ENCODE measurements around the gene CDK18.

The CDK18 gene

DNA sequence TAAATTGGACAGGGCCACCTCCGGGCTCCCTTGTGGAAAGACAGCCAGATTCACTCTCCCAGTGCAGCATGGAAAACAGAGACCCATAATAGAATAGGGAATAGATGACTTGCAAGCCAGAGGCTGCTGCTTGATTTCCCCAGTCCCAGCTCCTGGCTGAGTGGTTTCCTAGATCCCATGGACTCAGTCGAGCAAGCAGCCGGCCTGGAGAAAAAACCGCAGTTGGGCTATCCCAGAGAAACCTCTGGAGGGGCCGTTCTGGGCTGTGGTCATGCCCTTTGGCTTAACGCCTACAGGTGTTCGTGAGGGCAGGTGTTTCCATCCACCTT is 65.7 kb downstream of the CDK18 start:
- no peak overlapping the region for H3K4me3 ChIP-seq (ENCODE audit: low read length)
- TF ChIP-seq, protein P1, sequence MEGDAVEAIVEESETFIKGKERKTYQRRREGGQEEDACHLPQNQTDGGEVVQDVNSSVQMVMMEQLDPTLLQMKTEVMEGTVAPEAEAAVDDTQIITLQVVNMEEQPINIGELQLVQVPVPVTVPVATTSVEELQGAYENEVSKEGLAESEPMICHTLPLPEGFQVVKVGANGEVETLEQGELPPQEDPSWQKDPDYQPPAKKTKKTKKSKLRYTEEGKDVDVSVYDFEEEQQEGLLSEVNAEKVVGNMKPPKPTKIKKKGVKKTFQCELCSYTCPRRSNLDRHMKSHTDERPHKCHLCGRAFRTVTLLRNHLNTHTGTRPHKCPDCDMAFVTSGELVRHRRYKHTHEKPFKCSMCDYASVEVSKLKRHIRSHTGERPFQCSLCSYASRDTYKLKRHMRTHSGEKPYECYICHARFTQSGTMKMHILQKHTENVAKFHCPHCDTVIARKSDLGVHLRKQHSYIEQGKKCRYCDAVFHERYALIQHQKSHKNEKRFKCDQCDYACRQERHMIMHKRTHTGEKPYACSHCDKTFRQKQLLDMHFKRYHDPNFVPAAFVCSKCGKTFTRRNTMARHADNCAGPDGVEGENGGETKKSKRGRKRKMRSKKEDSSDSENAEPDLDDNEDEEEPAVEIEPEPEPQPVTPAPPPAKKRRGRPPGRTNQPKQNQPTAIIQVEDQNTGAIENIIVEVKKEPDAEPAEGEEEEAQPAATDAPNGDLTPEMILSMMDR (IDR thresholded peaks at IDR 0.05; ENCODE audit: insufficient read depth, low read depth, low read length, missing control alignments), result no peak
- no peak for DNase-seq (ENCODE audit: low read depth)

- H3K4me3 ChIP-seq (ENCODE audit: low read length), result no peak overlapping the region
- peak; percentile 74 for DNase-seq (ENCODE audit: low read depth)
Measured at GRCh38 chr1:205570796-205571537, 66.5 kb downstream of the CDK18 start.

GRCh38 chr1:205571747-205572146 is 67.3 kb downstream of the CDK18 start:
- no peak overlapping the region for H3K4me3 ChIP-seq (ENCODE audit: low read length)
- no peak for DNase-seq (ENCODE audit: low read depth)
- TF ChIP-seq, protein P1 (IDR thresholded peaks at IDR 0.05; ENCODE audit: insufficient read depth, low read depth, low read length, missing control alignments), result no peak

More at GRCh38 chr1:205570796-205571537, 66.5 kb downstream of the CDK18 start:
- TF ChIP-seq, protein P1 (IDR thresholded peaks at IDR 0.05; ENCODE audit: insufficient read depth, low read depth, low read length, missing control alignments), result no peak

- DNase-seq (ENCODE audit: low read depth), result no peak
- TF ChIP-seq, protein P1 (IDR thresholded peaks at IDR 0.05; ENCODE audit: insufficient read depth, low read depth, low read length, missing control alignments), result no peak
- H3K4me3 ChIP-seq (ENCODE audit: low read length), result no peak overlapping the region
Measured at GRCh38 chr1:205572421-205572820, 68.0 kb downstream of the CDK18 start.

DNA sequence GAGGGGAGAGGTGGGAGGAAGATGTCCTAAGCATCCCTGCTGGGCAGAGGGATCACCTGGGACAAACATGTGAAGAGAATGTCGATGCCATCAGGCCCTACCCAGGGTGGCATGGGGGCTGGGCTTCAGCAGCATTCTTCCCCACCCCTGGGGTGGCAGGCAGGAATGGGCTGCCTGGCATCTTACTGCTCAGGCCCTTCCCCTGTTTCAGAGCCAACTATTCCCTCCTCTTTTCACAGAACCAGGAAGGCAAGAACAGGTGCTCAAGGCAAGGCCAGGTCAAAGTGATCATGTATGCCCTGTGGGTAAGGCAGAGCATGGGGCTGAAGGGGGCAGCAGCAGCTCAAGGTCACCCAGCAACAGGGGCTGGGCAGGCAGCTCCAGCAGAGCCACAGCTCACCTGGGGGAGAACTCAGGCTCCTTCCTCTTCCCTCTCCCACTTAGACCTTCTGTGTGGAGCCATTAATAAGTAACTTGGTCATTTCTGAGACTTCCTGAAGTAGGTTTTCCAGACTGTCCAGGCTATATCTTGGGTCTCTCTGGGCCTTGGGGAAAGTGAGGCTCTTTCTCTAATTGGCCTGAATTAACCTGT is 70.9 kb downstream of the CDK18 start:
- H3K4me3 ChIP-seq (ENCODE audit: low read length), result no peak overlapping the region
- DNase-seq (ENCODE audit: low read depth), result no peak

DNA sequence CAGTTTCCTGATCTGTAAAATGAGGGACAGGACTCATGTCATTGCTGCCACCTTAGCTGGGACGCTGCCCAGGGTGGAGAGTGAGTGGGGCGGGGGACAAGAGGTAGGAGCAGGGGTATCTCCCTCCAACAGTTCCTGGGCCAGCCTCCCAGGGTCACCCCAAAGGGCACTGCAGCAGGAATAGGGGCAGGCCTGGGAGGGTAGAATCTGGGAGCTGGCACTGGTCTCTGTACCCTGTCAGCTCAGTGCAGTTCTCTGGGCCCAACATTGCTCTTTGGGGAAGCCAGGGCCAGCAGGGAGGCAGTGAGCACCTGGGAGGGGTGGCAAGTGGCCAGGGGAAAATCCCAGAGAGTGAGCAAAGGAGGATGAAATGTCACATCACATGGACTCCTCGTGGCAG is 71.5 kb downstream of the CDK18 start:
- TF ChIP-seq, protein P1 (IDR thresholded peaks at IDR 0.05; ENCODE audit: insufficient read depth, low read depth, low read length, missing control alignments), result no peak
- DNase-seq (ENCODE audit: low read depth), result no peak

More for the DNA sequence above, 70.9 kb downstream of the CDK18 start:
- TF ChIP-seq, protein P1 (IDR thresholded peaks at IDR 0.05; ENCODE audit: insufficient read depth, low read depth, low read length, missing control alignments), result no peak

More for the DNA sequence above, 71.5 kb downstream of the CDK18 start:
- no peak overlapping the region for H3K4me3 ChIP-seq (ENCODE audit: low read length)

All from epithelial cell of esophagus (primary cell).